DND-41 (cell line): Measurements from ENCODE around the gene GTSE1.

Experiments
- ATAC-seq: fragments of 200-7000 bp; cut with Tn5 transposase; 3 replicates; pipeline ENCODE4 v1.9.1; 2021; ENCODE audit warnings: low read depth; ENCODE audit not compliant: insufficient read depth
- DNase-seq: peaks from one replicate; pipeline ENCODE4 v3.0.0-alpha.2; 2020
- H2AFZ ChIP-seq: 2 replicates; pipeline ENCODE4 v1.6.0; 2012; ENCODE audit warnings: low read depth, low read length
- H3K27ac ChIP-seq: 2 replicates; pipeline ENCODE4 v1.5.1; 2012; ENCODE audit warnings: low read length, inconsistent platforms
- H3K27me3 ChIP-seq: fragments of 200-600 bp; sonication (generic); 2 replicates; pipeline ENCODE4 v1.6.0; 2012; ENCODE audit warnings: low read length, mild to moderate bottlenecking, inconsistent platforms; ENCODE audit not compliant: insufficient read depth, poor library complexity
- H3K36me3 ChIP-seq: 2 replicates; pipeline ENCODE4 v1.5.1; 2012; ENCODE audit warnings: low read length, inconsistent platforms; ENCODE audit not compliant: insufficient read depth
- H3K4me1 ChIP-seq: 2 replicates; pipeline ENCODE4 v1.5.1; 2012; ENCODE audit warnings: mild to moderate bottlenecking, low read length; ENCODE audit not compliant: insufficient read depth
- H3K4me2 ChIP-seq: 2 replicates; pipeline ENCODE4 v1.6.0; 2012; ENCODE audit warnings: mild to moderate bottlenecking, moderate library complexity, low read length, inconsistent platforms; ENCODE audit not compliant: insufficient read depth
- H3K4me3 ChIP-seq, 2 experiments: fragments of 200-600 bp in 1 of 2; shearing (Covaris generic) in 1 of 2; 2 replicates each; pipeline ENCODE4 v1.5.1; 2012 to 2016; ENCODE audit warnings: inconsistent platforms in 2 of 2, low read length in 2 of 2, mild to moderate bottlenecking in 2 of 2, low read depth in 1 of 2, moderate library complexity in 1 of 2
- H3K79me2 ChIP-seq: 2 replicates; pipeline ENCODE4 v1.6.0; 2012; ENCODE audit warnings: low read length, inconsistent platforms; ENCODE audit not compliant: insufficient read depth
- H3K9ac ChIP-seq: 2 replicates; pipeline ENCODE4 v1.6.0; 2012; ENCODE audit warnings: low read depth, mild to moderate bottlenecking, inconsistent platforms, low read length, moderate library complexity
- H3K9me3 ChIP-seq: 2 replicates; pipeline ENCODE4 v1.5.1; 2012; ENCODE audit warnings: low read length, moderate library complexity, mild to moderate bottlenecking, inconsistent platforms; ENCODE audit not compliant: insufficient read depth, severe bottlenecking
- H4K20me1 ChIP-seq: 2 replicates; pipeline ENCODE4 v1.6.0; 2012; ENCODE audit warnings: low read length; ENCODE audit not compliant: insufficient read depth
- EZH2 ChIP-seq: IDR thresholded peaks from 3 replicates; pipeline ENCODE4 v1.6.1; 2012; ENCODE audit warnings: borderline replicate concordance, low read depth, mild to moderate bottlenecking, moderate library complexity, low read length, inconsistent platforms; ENCODE audit not compliant: severe bottlenecking
- TF ChIP-seq, protein P1 (sequence below): IDR thresholded peaks from 2 replicates; pipeline ENCODE4 v1.5.1; 2012; ENCODE audit warnings: borderline replicate concordance, low read length, moderate library complexity, mild to moderate bottlenecking; ENCODE audit not compliant: poor library complexity, severe bottlenecking; ENCODE audit errors: extremely low read depth

The GTSE1 gene

DNA sequence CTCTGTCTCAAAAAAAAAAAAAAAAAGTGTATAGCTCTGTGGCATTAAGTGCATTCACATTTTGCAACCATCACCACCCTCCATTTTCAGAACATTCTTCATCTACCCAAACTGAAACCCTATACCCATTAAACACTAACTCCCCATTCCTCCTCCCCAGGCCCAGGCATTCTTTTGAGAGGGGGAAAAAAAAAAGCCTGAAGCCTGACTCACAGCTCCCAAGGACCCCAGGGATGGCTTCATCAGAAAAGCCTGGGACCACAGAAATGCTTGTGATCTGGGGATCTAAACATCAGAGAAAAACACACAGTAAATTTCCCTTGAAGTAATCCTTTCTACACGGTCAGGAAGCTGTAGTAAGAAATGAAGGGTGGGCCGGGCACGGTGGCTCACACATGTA lies 10.7 kb upstream of the GTSE1 start:
- ATAC-seq (no peak), DNase-seq (no peak)
- no peak overlapping the region for H3K4me2 ChIP-seq
- H3K36me3 ChIP-seq, result peaks cover 57% of the 10 kb centered on the region
- no peak overlapping the region for H3K4me3 ChIP-seq
- no peaks in the 10 kb centered on the region for H3K27me3 ChIP-seq
- no peak overlapping the region for H3K27ac ChIP-seq
- H2AFZ ChIP-seq, result no peak overlapping the region
- no peak overlapping the region for H3K9ac ChIP-seq
- H3K4me1 ChIP-seq, result no peaks in the 10 kb centered on the region
- no peaks in the 10 kb centered on the region for H3K79me2 ChIP-seq
- no peaks in the 10 kb centered on the region for H3K9me3 ChIP-seq
- TF ChIP-seq, protein P1, sequence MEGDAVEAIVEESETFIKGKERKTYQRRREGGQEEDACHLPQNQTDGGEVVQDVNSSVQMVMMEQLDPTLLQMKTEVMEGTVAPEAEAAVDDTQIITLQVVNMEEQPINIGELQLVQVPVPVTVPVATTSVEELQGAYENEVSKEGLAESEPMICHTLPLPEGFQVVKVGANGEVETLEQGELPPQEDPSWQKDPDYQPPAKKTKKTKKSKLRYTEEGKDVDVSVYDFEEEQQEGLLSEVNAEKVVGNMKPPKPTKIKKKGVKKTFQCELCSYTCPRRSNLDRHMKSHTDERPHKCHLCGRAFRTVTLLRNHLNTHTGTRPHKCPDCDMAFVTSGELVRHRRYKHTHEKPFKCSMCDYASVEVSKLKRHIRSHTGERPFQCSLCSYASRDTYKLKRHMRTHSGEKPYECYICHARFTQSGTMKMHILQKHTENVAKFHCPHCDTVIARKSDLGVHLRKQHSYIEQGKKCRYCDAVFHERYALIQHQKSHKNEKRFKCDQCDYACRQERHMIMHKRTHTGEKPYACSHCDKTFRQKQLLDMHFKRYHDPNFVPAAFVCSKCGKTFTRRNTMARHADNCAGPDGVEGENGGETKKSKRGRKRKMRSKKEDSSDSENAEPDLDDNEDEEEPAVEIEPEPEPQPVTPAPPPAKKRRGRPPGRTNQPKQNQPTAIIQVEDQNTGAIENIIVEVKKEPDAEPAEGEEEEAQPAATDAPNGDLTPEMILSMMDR, result no peak
- no peak for TF ChIP-seq EZH2
- H4K20me1 ChIP-seq, result no peaks in the 10 kb centered on the region

DNA sequence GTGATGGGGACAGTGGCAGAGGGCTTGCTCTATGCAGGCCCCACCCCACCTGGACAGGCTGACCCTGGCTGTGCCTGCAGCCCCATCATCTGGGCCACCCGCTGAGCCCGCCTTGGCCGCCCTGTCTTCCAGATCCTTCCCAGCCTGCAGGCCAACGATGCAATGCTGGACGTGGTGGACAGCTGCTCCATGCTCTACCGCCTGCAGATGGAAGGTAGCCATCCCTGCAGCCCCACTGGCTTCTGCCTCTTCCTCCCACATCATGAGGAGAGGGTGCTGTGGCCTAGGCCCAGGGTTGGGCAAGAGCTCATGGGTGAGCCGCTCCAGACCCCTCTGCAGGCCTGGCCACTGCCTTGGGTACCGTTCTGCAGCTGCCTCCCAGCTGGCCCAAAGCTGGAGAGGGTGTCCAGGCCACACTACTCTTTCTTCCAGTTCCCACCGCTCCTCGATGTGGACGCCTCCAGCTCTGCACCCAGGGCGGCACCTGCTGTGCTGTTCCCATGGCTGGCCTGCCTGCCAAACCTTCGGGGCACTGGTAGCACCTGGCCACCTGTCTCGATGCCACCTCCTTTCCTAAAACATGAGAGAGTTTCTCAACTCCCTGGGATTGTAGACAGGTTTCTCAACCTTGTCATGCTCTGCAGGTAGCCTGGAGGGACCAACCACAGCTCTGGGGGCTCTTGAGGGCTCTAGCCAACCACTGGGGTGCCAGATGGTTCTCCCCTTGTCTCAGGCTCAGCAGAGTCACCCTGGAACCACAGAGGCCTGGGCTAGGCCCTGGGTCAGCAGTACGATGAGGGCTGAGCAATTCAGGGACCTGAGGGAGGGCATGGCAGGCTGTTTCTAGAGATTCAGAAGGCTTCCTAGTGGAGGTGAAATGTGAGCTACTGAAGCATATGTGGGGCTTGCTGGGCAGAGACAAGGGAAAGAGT lies 9.5 kb upstream of the GTSE1 start:
- Histone ChIP-seq H3K27ac (0 out of 2 replicates have a peak overlapping the region, but pooled peaks have one; percentile 40), H4K20me1 (no peaks in the 10 kb centered on the region), H2AFZ (no peak overlapping the region), H3K36me3 (peaks cover 54% of the 10 kb centered on the region), H3K4me2 (no peak overlapping the region), H3K4me3 (no peak overlapping the region), H3K9me3 (no peaks in the 10 kb centered on the region), H3K79me2 (no peaks in the 10 kb centered on the region), H3K9ac (no peak overlapping the region), H3K27me3 (no peaks in the 10 kb centered on the region), H3K4me1 (no peaks in the 10 kb centered on the region)
- no peak for ATAC-seq
- no peak for DNase-seq
- TF ChIP-seq, protein P1, result no peak
- TF ChIP-seq EZH2, result no peak

DNA sequence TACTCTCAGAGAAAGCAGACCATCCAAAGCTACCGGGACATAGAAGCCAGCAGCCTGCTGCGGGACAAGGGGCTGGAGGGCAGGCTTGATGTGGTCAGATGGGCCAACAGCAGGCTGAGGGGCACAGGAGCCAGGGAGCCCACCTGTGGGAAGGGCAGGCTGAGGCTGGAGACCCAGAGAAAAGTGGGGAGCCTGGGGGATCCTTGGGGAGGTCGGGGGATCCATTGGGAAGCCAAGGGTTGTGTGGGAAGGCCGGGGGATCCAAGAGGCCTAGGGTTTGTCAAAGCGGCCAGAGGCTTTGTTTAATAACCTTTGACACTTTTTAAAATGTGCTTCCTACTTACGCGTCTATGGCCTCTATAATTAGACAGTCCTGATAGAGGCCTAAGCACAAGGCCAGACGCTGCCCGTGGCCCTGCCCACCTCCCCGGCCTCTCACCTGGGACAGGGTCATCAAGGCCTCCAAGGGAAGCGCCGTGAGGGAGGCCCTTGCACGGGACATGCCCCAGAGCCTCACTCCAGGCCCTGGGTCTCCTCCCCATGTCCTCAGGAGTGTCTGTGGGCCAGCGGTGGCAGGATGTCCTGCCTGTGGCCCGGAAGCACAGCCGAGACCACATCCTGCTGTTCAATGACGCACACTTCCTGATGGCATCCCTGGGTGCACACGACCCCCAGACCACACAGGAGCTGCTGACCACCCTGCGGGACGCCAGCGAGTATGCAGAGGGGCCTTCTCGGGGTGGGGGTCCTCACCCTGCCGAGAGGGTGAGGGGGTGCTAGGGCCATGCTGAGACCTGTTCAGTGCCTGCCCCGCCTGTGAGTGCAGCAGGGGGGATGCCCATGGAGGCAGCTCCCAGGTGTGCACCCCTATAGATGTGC lies 8.6 kb upstream of the GTSE1 start:
- Histone ChIP-seq H3K9ac (no peak overlapping the region), H3K9me3 (no peaks in the 10 kb centered on the region), H3K27ac (no peak overlapping the region), H3K4me1 (no peaks in the 10 kb centered on the region), H3K4me2 (no peak overlapping the region), H4K20me1 (no peaks in the 10 kb centered on the region), H2AFZ (no peak overlapping the region), H3K27me3 (no peaks in the 10 kb centered on the region), H3K4me3 (no peak overlapping the region), H3K36me3 (peaks cover 59% of the 10 kb centered on the region), H3K79me2 (no peaks in the 10 kb centered on the region)
- no peak for TF ChIP-seq EZH2
- TF ChIP-seq, protein P1, result no peak
- ATAC-seq, result no peak
- no peak for DNase-seq
